GM13977 (cell line): Measurements from ENCODE around the gene CRISPLD2.
"Not testable (repeated sequence)": the region's sequence is repeated elsewhere in the genome, so short reads cannot be mapped to it uniquely, and the experiment has no call there.

Source experiments
- DNase-seq: peaks from one replicate; pipeline ENCODE4 v3.0.0; 2012; ENCODE audit warnings: low spot score
- CTCF ChIP-seq: IDR thresholded peaks from 2 replicates; pipeline ENCODE4 v1.5.1; 2012; ENCODE audit warnings: mild to moderate bottlenecking, control low read depth; ENCODE audit not compliant: insufficient read depth; ENCODE audit errors: extremely low read depth, missing control alignments
- in situ Hi-C: fragments of 300-500 bp; cut with MboI; formaldehyde crosslinking; loops from one replicate; pipeline ENCODE4 v1.12.0; 2022; ENCODE audit warnings: low sequenced_read_pairs, low pct_unique_long_range_greater_than_20kb, mixed read lengths, inconsistent platforms; ENCODE audit not compliant: unreplicated experiment

Gene CRISPLD2

DNA sequence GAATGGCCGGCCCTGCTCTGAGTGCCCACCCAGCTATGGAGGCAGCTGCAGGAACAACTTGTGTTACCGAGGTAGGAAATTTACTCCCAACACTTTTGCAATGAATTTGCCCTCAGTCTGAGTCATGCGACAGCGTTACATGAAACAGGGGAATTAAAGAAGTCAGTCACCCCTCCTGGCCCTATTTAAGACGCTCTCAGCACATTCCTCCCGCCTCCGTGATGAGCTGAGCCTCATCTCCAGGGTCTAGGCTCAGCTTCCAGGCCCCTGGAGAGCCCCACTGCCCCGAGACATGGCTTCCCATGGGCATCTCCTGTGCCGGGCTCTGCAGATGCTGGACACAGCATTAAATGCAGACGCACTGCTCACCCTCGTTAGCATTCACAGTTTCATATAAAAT is 35.0 kb downstream of the CRISPLD2 start:
- DNase-seq, result no peak
- in situ Hi-C loops, result no loop called here
- TF ChIP-seq CTCF, result no peak

DNA sequence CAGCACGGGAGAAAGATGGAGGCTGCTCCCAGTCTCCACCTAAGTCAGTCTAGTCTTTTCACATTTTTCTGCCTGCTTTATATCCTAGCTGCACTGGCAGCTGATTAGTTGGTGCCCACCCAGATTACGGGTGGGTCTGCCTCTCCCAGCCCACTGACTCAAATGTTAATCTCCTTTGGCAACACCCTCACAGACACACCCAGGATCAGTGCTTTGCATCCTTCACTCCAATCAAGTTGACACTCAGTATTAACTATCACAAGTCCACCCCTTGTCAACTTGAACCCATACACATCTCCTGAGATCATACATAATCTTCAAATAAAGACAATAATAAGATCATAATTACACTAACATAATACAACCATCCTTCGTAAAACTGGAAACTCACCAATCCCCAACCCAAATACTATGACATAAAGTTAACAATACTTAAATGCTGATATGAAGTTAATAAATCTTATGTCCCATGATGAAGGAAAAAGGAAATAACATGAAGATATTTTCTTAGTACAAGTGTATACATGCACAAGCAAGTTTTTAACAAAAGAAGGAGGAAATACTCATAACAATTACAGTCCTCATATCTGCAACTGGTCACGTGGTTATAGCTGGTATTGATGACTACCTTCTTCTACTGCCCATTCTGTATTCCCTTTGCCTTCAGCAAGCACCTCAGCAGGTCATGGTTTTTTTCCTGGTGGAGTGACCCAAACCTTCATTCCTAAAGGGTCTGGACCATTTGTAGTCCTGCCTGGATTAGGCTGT is 35.8 kb downstream of the CRISPLD2 start:
- DNase-seq, in situ Hi-C loops: not testable (repeated sequence)

GRCh38 chr16:84856203-84856581 is 36.4 kb downstream of the CRISPLD2 start:
- DNase-seq, in situ Hi-C loops: not testable (repeated sequence)

DNA sequence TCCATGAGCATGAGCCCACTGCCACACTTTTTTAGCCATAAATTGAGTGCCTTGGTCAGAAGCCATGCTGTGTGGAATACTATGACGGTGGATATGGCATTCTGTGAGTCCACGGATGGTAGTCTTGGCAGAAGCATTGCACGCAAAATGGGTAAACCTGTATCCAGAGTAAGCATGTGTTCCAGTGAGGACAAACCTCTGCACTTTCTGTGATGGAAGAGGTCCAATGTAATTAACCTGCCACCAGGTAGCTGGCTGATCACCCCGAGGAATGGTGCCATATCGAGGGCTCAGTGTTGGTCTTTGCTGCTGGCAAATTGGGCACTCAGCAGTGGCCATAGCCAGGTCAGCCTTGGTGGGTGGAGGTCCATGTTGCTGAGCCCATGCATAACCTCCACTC is 37.0 kb downstream of the CRISPLD2 start:
- in situ Hi-C loops, DNase-seq: not testable (repeated sequence)

DNA sequence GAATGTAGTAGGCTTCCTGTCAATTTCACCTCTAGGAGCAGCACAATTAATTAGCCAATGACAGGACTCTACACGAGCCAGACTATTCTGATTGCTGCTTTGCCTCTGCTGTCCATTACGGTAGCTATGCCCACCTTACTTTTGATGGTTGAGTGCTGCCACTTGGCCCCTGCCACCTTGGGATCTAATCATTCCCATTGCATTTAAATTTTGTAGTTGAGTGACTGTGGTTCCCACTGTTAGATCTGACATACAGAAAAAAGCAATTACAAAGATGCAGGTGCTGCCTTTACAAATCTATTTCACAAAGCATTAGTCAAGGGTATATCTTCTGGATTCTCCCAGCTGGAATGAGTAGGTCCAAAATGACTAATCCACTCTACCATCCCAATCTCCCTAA is 39.9 kb downstream of the CRISPLD2 start:
- no peak for DNase-seq
- in situ Hi-C loops, result no loop called here
- TF ChIP-seq CTCF, result no peak

DNA sequence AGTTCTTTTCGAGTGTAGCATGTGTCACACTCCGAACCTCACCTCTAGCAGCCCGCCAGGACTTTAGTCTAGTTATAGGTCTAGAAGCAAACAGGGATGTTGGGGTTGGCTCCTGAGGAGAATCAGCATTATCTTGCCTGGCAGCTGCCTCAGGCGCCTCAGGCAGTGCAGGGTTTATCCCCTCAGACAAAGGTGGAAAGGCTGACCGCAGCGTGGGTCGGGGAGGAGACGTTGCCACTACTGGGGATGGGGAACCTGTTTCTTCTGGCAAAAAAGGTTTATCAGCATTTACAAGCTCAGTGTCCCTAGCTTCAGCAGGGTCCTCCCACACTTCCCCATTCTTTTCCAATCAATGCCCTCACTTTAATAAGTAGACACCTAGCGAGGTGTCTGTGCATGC is 40.6 kb downstream of the CRISPLD2 start:
- in situ Hi-C loops, result no loop called here
- no peak for DNase-seq
- TF ChIP-seq CTCF, result no peak

- no peak for TF ChIP-seq CTCF
- in situ Hi-C loops, result no loop called here
- DNase-seq, result no peak
Measured at GRCh38 chr16:84861671-84862070, 41.9 kb downstream of the CRISPLD2 start.

DNA sequence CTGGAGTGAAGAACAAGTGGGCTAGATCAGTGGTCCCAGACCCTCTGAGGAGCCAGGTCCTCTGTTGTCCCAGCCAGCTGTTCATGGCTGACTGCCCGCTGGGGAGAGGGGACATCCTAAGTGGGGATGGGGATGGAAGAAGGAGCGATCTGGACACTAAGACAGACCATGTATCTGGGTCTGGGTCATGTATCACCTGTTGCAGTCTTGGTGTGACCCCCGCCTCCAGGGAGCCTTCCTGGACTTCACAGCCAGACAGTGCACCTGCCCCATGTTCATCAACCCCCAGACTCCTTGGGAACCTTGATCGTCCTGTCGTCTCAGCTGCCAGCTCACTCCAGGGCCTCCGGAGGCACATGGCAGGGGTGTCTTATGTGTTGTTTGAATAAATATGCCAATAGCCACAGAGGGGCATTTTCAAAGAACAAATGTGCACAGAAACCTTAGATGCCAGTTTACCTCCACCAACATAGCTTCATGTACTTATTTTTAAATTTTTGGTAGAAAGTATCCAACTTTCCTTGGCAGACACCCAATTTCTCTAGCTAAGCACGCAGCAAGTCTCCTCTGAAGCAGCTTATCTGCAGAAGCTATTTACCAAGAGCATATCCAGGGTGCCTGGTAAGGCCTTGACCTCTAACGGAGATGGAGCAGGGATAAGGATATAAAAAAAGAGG is 43.2 kb downstream of the CRISPLD2 start:
- DNase-seq, result no peak
- in situ Hi-C loops, result no loop called here
- TF ChIP-seq CTCF, result no peak
